ENCODE results near the gene AGO4. TPM values are rescaled to one million over a fixed set of nuclear protein-coding genes. Genes with fewer than 3 reads are reported as not detected.

The AGO4 gene
- total RNA-seq, 1 donor from 2014 or later, result 14.4 TPM

GRCh38 chr1:35894183-35894582 is 86.4 kb downstream of the AGO4 start:
- Mint-ChIP-seq H3K27ac (peak overlapping the region; percentile 92), H3K36me3 (ENCODE audit: low read depth) (peaks cover 62% of the 10 kb centered on the region), H3K4me1 (peaks cover 32% of the 10 kb centered on the region), H3K4me3 (peak overlapping the region; percentile 25), H3K27me3 (no peaks in the 10 kb centered on the region), H3K9me3 (no peaks in the 10 kb centered on the region)
- intact Hi-C loops (cut with micrococcal nuclease), result loop anchor here (1.0 kb wide), 2 partner anchors 11 to 37 kb away; partner anchors contain the start of genes AGO1 and AGO3
- peak; percentile 99 for ATAC-seq (ENCODE audit: low read depth)
- no peak for TF ChIP-seq CTCF (IDR thresholded peaks at IDR 0.05)
- peak; percentile 39 for DNase-seq
- CTCF ChIA-PET, result interaction anchor here (0.9 kb wide), 1 partner anchor 11 kb away, joined by 4 read pairs; the partner anchor contains the start of gene AGO1
- POLR2A ChIA-PET, result interaction anchor here (0.6 to 2.8 kb wide), 5 partner anchors 11 to 1660 kb away, joined by 4 to 20 read pairs (median 6); partner anchors contain the start of genes AGO1, AGO3 and SNIP1

GRCh38 chr1:35894656-35895055 is 86.8 kb downstream of the AGO4 start:
- no peak overlapping the region for H3K4me3 Mint-ChIP-seq
- no peaks in the 10 kb centered on the region for H3K27me3 Mint-ChIP-seq
- H3K4me1 Mint-ChIP-seq, result peaks cover 32% of the 10 kb centered on the region
- ChIA-PET POLR2A (interaction anchor here (0.6 to 2.8 kb wide), 5 partner anchors 11 to 1660 kb away, joined by 4 to 20 read pairs (median 6); partner anchors contain the start of genes AGO1, AGO3 and SNIP1), CTCF (interaction anchor here (1.3 kb wide), 1 partner anchor 11 kb away, joined by 3 read pairs; the partner anchor contains the start of gene AGO1)
- H3K9me3 Mint-ChIP-seq, result no peaks in the 10 kb centered on the region
- intact Hi-C loops (cut with micrococcal nuclease), result loop anchor here (1.0 kb wide), 2 partner anchors 11 to 37 kb away; partner anchors contain the start of genes AGO1 and AGO3
- H3K36me3 Mint-ChIP-seq (ENCODE audit: low read depth), result peaks cover 65% of the 10 kb centered on the region
- peak overlapping the region; percentile 92 for H3K27ac Mint-ChIP-seq
- DNase-seq (no peak), ATAC-seq (ENCODE audit: low read depth) (no peak)
- TF ChIP-seq CTCF (IDR thresholded peaks at IDR 0.05), result no peak

GRCh38 chr1:35899941-35900340 is 92.1 kb downstream of the AGO4 start:
- intact Hi-C loops (cut with micrococcal nuclease), result no loop called here
- TF ChIP-seq CTCF (IDR thresholded peaks at IDR 0.05), result no peak
- peaks cover 9% of the 10 kb centered on the region for H3K4me1 Mint-ChIP-seq
- DNase-seq (no peak), ATAC-seq (ENCODE audit: low read depth) (no peak)
- H3K9me3 Mint-ChIP-seq, result no peaks in the 10 kb centered on the region
- H3K4me3 Mint-ChIP-seq, result no peak overlapping the region
- CTCF ChIA-PET, result no interaction called here
- no peaks in the 10 kb centered on the region for H3K27me3 Mint-ChIP-seq
- H3K36me3 Mint-ChIP-seq (ENCODE audit: low read depth), result peaks cover 66% of the 10 kb centered on the region
- no peak overlapping the region for H3K27ac Mint-ChIP-seq
- POLR2A ChIA-PET, result interaction anchor here (1.1 to 1.4 kb wide), 2 partner anchors 17 to 31 kb away, joined by 4 to 6 read pairs; partner anchors contain the start of genes AGO1 and AGO3

GRCh38 chr1:35901235-35901634 is 93.4 kb downstream of the AGO4 start:
- ATAC-seq (ENCODE audit: low read depth) (no peak), DNase-seq (no peak)
- Mint-ChIP-seq H3K36me3 (ENCODE audit: low read depth) (peaks cover 61% of the 10 kb centered on the region), H3K27me3 (no peaks in the 10 kb centered on the region), H3K27ac (no peak overlapping the region), H3K9me3 (no peaks in the 10 kb centered on the region), H3K4me3 (no peak overlapping the region), H3K4me1 (peaks cover 2% of the 10 kb centered on the region)
- TF ChIP-seq CTCF (IDR thresholded peaks at IDR 0.05), result no peak
- intact Hi-C loops (cut with micrococcal nuclease), result no loop called here
- CTCF ChIA-PET, result no interaction called here
- POLR2A ChIA-PET, result no interaction called here

- H3K4me1 Mint-ChIP-seq, result no peaks in the 10 kb centered on the region
- ATAC-seq (ENCODE audit: low read depth), result no peak
- POLR2A ChIA-PET, result interaction anchor here (0.7 kb wide), 3 partner anchors 13 to 27 kb away, joined by 3 to 9 read pairs (median 6); no protein-coding TSS in a partner anchor
- intact Hi-C loops (cut with micrococcal nuclease), result no loop called here
- TF ChIP-seq CTCF (IDR thresholded peaks at IDR 0.05), result no peak
- no peak overlapping the region for H3K27ac Mint-ChIP-seq
- no peaks in the 10 kb centered on the region for H3K27me3 Mint-ChIP-seq
- DNase-seq, result no peak
- no peaks in the 10 kb centered on the region for H3K9me3 Mint-ChIP-seq
- H3K36me3 Mint-ChIP-seq (ENCODE audit: low read depth), result peaks cover 64% of the 10 kb centered on the region
- H3K4me3 Mint-ChIP-seq, result no peak overlapping the region
- CTCF ChIA-PET, result no interaction called here
Measured at GRCh38 chr1:35902671-35903070, 94.9 kb downstream of the AGO4 start.

Other genes starting within 250 kb of the AGO4 start
- 1.9 and 2.0 TPM in 2 replicates for gene TFAP2E, start 234.7 kb upstream of the AGO4 start, total RNA-seq
- gene PSMB2, start 166.5 kb upstream of the AGO4 start, total RNA-seq, result 54.5 and 56.3 TPM in 2 replicates
- 4.4 and 5.8 TPM in 2 replicates for gene C1orf216, start 89.1 kb upstream of the AGO4 start, total RNA-seq
- gene CLSPN, start 38.0 kb upstream of the AGO4 start, total RNA-seq, result 3.9 and 4.9 TPM in 2 replicates
- gene AGO1, start 75.2 kb downstream of the AGO4 start, total RNA-seq, result 30.3 and 34.3 TPM in 2 replicates
- gene AGO3, start 123.1 kb downstream of the AGO4 start, total RNA-seq, result 30.7 and 37.2 TPM in 2 replicates

Measured in activated B cell treated with CpG ODN at 0.5 μM for 24 hours (primary cell).